WTC11 (cell line): Measurements from ENCODE around the gene SULT2A1.

Source experiments
- ATF3 ChIP-seq: sonication (generic); formaldehyde crosslinking; conservative IDR thresholded peaks from 2 replicates; pipeline ENCODE4 v1.8.1; 2022; ENCODE audit warnings: mild to moderate bottlenecking, missing genetic modification reagents
- ETV6 ChIP-seq: sonication (generic); formaldehyde crosslinking; IDR thresholded peaks from 2 replicates; pipeline ENCODE4 v1.8.1; 2022; ENCODE audit warnings: mild to moderate bottlenecking, missing genetic modification reagents
- MAX ChIP-seq: sonication (generic); formaldehyde crosslinking; IDR thresholded peaks from 2 replicates; pipeline ENCODE4 v1.8.0; 2022; ENCODE audit warnings: mild to moderate bottlenecking, missing genetic modification reagents
- NFATC4 ChIP-seq: fragments of 250-450 bp; sonication (Bioruptor Pico); IDR thresholded peaks from 2 replicates; pipeline ENCODE4 v1.9.0; 2021; ENCODE audit warnings: mild to moderate bottlenecking
- OVOL2 ChIP-seq: fragments of 250-450 bp; sonication (Bioruptor Pico); IDR thresholded peaks from 2 replicates; pipeline ENCODE4 v1.9.0; 2021; ENCODE audit warnings: mild to moderate bottlenecking, borderline replicate concordance
- ZNF317 ChIP-seq: sonication (generic); formaldehyde crosslinking; IDR thresholded peaks from 2 replicates; pipeline ENCODE4 v1.8.1; 2023; ENCODE audit warnings: low read depth, mild to moderate bottlenecking, moderate library complexity, missing genetic modification reagents, borderline replicate concordance
- TF ChIP-seq, protein P1 (sequence below): fragments of 200-600 bp; IDR thresholded peaks from 2 replicates; pipeline ENCODE4 v1.8.0; 2022; ENCODE audit warnings: antibody characterized with exemption

DNA sequence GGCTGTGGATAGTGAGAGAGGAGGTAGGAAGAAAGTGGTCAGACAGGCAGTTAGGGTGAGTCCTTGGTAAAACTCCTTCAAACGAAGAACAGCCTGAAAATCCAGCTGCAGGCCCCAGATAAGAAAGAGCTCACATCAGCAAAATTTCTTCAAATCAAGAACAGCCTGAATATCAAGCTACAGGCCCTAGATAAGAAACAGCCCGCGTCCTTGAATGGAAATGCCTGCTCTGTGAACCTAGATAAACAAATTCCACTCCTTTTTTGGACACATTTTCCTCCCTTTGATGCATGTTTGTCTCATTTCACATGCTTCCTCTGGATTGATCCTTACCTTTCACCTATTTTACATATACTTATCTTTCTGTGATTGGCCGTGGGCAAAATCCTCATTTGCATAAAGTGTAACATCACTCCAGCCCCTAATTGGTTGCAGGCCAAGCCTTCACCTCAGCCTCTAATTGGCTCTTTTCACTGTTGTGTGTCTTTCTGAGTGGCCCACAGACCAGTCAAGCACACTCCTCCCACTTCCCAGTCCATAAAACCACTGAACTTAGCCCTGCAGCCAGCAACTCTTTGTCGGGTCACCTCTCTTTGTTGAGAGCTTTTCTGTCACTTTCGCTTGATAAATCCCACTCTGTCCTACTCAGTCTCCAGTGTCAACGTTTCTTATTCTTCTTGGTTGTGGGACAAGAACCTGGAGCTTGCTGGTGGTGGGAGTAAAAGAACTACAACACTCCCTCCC is 6.0 kb upstream of the SULT2A1 start:
- TF ChIP-seq ZNF317, result no peak
- no peak for TF ChIP-seq ETV6 (CRISPR knock-in tag)
- TF ChIP-seq ATF3, result no peak
- TF ChIP-seq, protein P1, sequence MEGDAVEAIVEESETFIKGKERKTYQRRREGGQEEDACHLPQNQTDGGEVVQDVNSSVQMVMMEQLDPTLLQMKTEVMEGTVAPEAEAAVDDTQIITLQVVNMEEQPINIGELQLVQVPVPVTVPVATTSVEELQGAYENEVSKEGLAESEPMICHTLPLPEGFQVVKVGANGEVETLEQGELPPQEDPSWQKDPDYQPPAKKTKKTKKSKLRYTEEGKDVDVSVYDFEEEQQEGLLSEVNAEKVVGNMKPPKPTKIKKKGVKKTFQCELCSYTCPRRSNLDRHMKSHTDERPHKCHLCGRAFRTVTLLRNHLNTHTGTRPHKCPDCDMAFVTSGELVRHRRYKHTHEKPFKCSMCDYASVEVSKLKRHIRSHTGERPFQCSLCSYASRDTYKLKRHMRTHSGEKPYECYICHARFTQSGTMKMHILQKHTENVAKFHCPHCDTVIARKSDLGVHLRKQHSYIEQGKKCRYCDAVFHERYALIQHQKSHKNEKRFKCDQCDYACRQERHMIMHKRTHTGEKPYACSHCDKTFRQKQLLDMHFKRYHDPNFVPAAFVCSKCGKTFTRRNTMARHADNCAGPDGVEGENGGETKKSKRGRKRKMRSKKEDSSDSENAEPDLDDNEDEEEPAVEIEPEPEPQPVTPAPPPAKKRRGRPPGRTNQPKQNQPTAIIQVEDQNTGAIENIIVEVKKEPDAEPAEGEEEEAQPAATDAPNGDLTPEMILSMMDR, result no peak
- TF ChIP-seq MAX (CRISPR knock-in tag), result no peak
- TF ChIP-seq OVOL2 (CRISPR knock-in tag), result no peak
- TF ChIP-seq NFATC4 (CRISPR knock-in tag), result no peak
